GM19395 (cell line): ENCODE data around the gene GPR32.
A peak's percentile ranks its signal among the peaks of the same experiment; 100 is the strongest.
"Not testable (repeated sequence)": the region's sequence is repeated elsewhere in the genome, so short reads cannot be mapped to it uniquely, and the experiment has no call there.

ENCODE experiments used
- ATAC-seq: cut with Tn5 transposase; IDR thresholded peaks from one replicate; pipeline ENCODE4 v1.9.1; 2021; ENCODE audit warnings: mild to moderate bottlenecking, moderate library complexity; ENCODE audit not compliant: unreplicated experiment

Gene GPR32

GRCh38 chr19:50770164-50770563, at the start of gene GPR32:
Gene GPR32, plus strand, starts transcription at chr19:50770464. Its CDS starts 137 bp downstream, at chr19:50770601.
- not testable (repeated sequence) for ATAC-seq

GRCh38 chr19:50720921-50721381, 49.3 kb upstream of the GPR32 start:
- no peak for ATAC-seq

- ATAC-seq = no peak
Measured at GRCh38 chr19:50721441-50722137, 48.7 kb upstream of the GPR32 start.

GRCh38 chr19:50722201-50723013, 47.9 kb upstream of the GPR32 start:
- no peak for ATAC-seq

- no peak for ATAC-seq
Measured at GRCh38 chr19:50723069-50723468, 47.2 kb upstream of the GPR32 start, which contains the start of gene CLEC11A. Gene CLEC11A, plus strand, starts transcription at chr19:50723364. Its CDS starts 162 bp downstream, at chr19:50723526.

- ATAC-seq = no peak
Measured at GRCh38 chr19:50723735-50724521, 46.3 kb upstream of the GPR32 start.

GRCh38 chr19:50724522-50725217, 45.6 kb upstream of the GPR32 start:
- ATAC-seq = peak; percentile 74

- ATAC-seq = no peak
Measured at GRCh38 chr19:50725218-50725910, 44.9 kb upstream of the GPR32 start.

GRCh38 chr19:50725911-50726230, 44.4 kb upstream of the GPR32 start:
- ATAC-seq = no peak

- no peak for ATAC-seq
Measured at GRCh38 chr19:50728084-50728737, 42.1 kb upstream of the GPR32 start.

- no peak for ATAC-seq
Measured at GRCh38 chr19:50729894-50730293, 40.4 kb upstream of the GPR32 start.

- no peak for ATAC-seq
Measured at GRCh38 chr19:50735869-50736268, 34.4 kb upstream of the GPR32 start.

GRCh38 chr19:50736338-50736737, 33.9 kb upstream of the GPR32 start:
- no peak for ATAC-seq

GRCh38 chr19:50739132-50739913, 30.9 kb upstream of the GPR32 start:
- no peak for ATAC-seq

GRCh38 chr19:50739914-50740426, 30.3 kb upstream of the GPR32 start:
- no peak for ATAC-seq

GRCh38 chr19:50741179-50741933, 28.9 kb upstream of the GPR32 start:
- ATAC-seq = no peak

GRCh38 chr19:50743537-50743936, 26.7 kb upstream of the GPR32 start:
- no peak for ATAC-seq

- ATAC-seq = no peak
Measured at GRCh38 chr19:50745221-50745620, 25.0 kb upstream of the GPR32 start.
